Skeletal muscle cell (primary cell): ENCODE data around the gene GGT1.
A peak's percentile ranks its signal among the peaks of the same experiment; 100 is the strongest.
"Not testable (repeated sequence)": the region's sequence is repeated elsewhere in the genome, so short reads cannot be mapped to it uniquely, and the experiment has no call there.

Source experiments
- DNase-seq: peaks from one replicate; pipeline ENCODE4 v3.0.0-alpha.2; 2010; ENCODE audit warnings: low read depth
- H3K4me3 ChIP-seq: 2 replicates; pipeline ENCODE4 v1.5.1; 2011; ENCODE audit warnings: low read depth, mild to moderate bottlenecking, control low read depth, low read length, moderate library complexity

The GGT1 gene

GRCh38 chr22:24595228-24595627 is 7.8 kb upstream of the GGT1 start:
- no peak overlapping the region for H3K4me3 ChIP-seq
- DNase-seq: no peak

- H3K4me3 ChIP-seq: no peak overlapping the region
- DNase-seq: no peak
Observed at GRCh38 chr22:24595863-24596262, 7.1 kb upstream of the GGT1 start.

- not testable (repeated sequence) for DNase-seq, H3K4me3 ChIP-seq
Observed at GRCh38 chr22:24597076-24597475, 5.9 kb upstream of the GGT1 start.

- no peak overlapping the region for H3K4me3 ChIP-seq
- DNase-seq: no peak
Observed at GRCh38 chr22:24599514-24599913, 3.5 kb upstream of the GGT1 start.

GRCh38 chr22:24599958-24600715 is 2.9 kb upstream of the GGT1 start:
- DNase-seq, H3K4me3 ChIP-seq: not testable (repeated sequence)

- DNase-seq: no peak
- no peak overlapping the region for H3K4me3 ChIP-seq
Observed at GRCh38 chr22:24601217-24602104, 1.5 kb upstream of the GGT1 start.

GRCh38 chr22:24602105-24602749 is 766 bp upstream of the GGT1 start:
- H3K4me3 ChIP-seq, DNase-seq: not testable (repeated sequence)

- H3K4me3 ChIP-seq, DNase-seq: not testable (repeated sequence)
Observed at GRCh38 chr22:24603770-24604629, 1.0 kb downstream of the GGT1 start.

- not testable (repeated sequence) for H3K4me3 ChIP-seq, DNase-seq
Observed at GRCh38 chr22:24606340-24606739, 3.3 kb downstream of the GGT1 start.

- not testable (repeated sequence) for H3K4me3 ChIP-seq, DNase-seq
Observed at GRCh38 chr22:24607429-24607983, 4.5 kb downstream of the GGT1 start.

GRCh38 chr22:24608327-24608726 is 5.3 kb downstream of the GGT1 start:
- not testable (repeated sequence) for DNase-seq, H3K4me3 ChIP-seq

GRCh38 chr22:24609888-24610287 is 6.9 kb downstream of the GGT1 start:
- not testable (repeated sequence) for H3K4me3 ChIP-seq, DNase-seq

- DNase-seq, H3K4me3 ChIP-seq: not testable (repeated sequence)
Observed at GRCh38 chr22:24614794-24615193, 11.8 kb downstream of the GGT1 start.

- DNase-seq, H3K4me3 ChIP-seq: not testable (repeated sequence)
Observed at GRCh38 chr22:24621244-24621643, 18.3 kb downstream of the GGT1 start.

GRCh38 chr22:24622596-24622995 is 19.6 kb downstream of the GGT1 start:
- not testable (repeated sequence) for DNase-seq, H3K4me3 ChIP-seq

- not testable (repeated sequence) for DNase-seq
Observed at GRCh38 chr22:24627911-24628310, 24.9 kb downstream of the GGT1 start.

GRCh38 chr22:24629069-24629468 is 26.1 kb downstream of the GGT1 start:
- not testable (repeated sequence) for DNase-seq, H3K4me3 ChIP-seq

More at GRCh38 chr22:24627911-24628310, 24.9 kb downstream of the GGT1 start:
- H3K4me3 ChIP-seq: not testable (repeated sequence)

- peak; percentile 35 for DNase-seq
Observed at GRCh38 chr22:24630812-24631427, 27.9 kb downstream of the GGT1 start.

More at GRCh38 chr22:24630812-24631427, 27.9 kb downstream of the GGT1 start:
- H3K4me3 ChIP-seq: not testable (repeated sequence)
